BJ (cell line): ENCODE measurements around the gene PALLD. TPM values are rescaled to one million over a fixed set of nuclear protein-coding genes. Genes with fewer than 3 reads are reported as not detected.

ENCODE experiments used
- CTCF ChIA-PET: fragments of 350-600 bp; formaldehyde crosslinking; extraction: SDS; loops from one replicate; lab custom pipeline; 2021; ENCODE audit warnings: antibody characterized with exemption, inconsistent platforms; lab: Yijun Ruan, JAX
- POLR2A ChIA-PET: fragments of 300-600 bp; sonication (Branson Sonifier 250); formaldehyde crosslinking; extraction: SDS; loops from one replicate; lab custom pipeline; 2021; ENCODE audit warnings: antibody characterized with exemption; lab: Charles Lee
- DNase-seq: peaks from one replicate; pipeline ENCODE4 v3.0.0-alpha.2; 2011; ENCODE audit warnings: low read depth
- H3K27me3 ChIP-seq: 2 replicates; pipeline ENCODE4 v1.6.0; 2011; ENCODE audit warnings: low read length; ENCODE audit not compliant: control insufficient read depth, insufficient read depth
- H3K36me3 ChIP-seq: 2 replicates; pipeline ENCODE4 v1.5.1; 2011; ENCODE audit warnings: low read length; ENCODE audit not compliant: control insufficient read depth, insufficient read depth
- H3K4me3 ChIP-seq: 2 replicates; pipeline ENCODE4 v1.5.1; 2011; ENCODE audit warnings: low read depth, mild to moderate bottlenecking, control low read depth, low read length
- polyA plus RNA-seq: library from polyadenylated mRNA; depleted of rRNA; stranded (reverse); fragments of >200 nt; gene quantifications from 2 replicates; pipeline ENCODE4 v1.2.3, GENCODE V29; 2011
- TF ChIP-seq, protein P1 (sequence below): IDR thresholded peaks from 2 replicates; pipeline ENCODE4 v1.5.1; 2011; ENCODE audit warnings: low read depth, mild to moderate bottlenecking, control low read depth, inconsistent platforms, low read length, moderate library complexity; ENCODE audit not compliant: insufficient read depth

PALLD gene
- polyA plus RNA-seq, 1 experiment = 30.3 TPM

DNA sequence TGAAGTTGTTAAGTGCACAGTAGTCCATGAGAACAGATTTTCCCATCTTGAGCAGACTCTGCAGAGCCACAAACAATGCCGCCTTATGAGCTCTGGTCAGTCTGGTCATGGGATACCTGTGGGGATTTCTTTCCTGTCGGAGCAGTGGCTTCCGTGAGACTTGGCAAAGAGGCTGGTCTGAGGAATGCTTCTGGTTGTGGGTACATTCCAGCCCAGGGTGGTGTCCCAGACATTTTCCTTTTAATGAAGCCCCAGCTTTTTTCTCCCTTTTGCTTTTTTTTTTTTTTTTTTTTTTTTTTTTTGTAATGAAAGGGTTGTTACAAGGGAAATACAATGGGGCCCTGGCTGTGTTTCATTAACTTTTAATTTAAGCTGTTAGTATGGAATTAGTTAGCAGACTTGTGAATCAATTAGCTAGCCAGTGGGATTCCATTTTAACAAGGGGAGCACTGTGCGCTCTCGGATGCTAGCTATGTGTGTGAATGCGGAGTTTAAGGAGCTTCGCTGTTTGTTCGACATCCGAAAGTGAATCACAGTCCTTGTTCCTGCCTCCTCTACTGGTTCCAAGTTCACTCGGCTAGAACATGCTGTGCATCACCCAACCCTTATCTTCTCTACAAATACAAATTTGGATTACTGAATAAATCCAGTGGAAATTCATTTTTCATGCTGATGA, 288.1 kb downstream of the PALLD start:
- POLR2A ChIA-PET = interaction anchor here (0.6 to 1.1 kb wide), 3 partner anchors 16 to 134 kb away, joined by 9 to 20 read pairs (median 14); no protein-coding TSS in a partner anchor
- no peaks in the 10 kb centered on the region for H3K27me3 ChIP-seq
- TF ChIP-seq, protein P1, sequence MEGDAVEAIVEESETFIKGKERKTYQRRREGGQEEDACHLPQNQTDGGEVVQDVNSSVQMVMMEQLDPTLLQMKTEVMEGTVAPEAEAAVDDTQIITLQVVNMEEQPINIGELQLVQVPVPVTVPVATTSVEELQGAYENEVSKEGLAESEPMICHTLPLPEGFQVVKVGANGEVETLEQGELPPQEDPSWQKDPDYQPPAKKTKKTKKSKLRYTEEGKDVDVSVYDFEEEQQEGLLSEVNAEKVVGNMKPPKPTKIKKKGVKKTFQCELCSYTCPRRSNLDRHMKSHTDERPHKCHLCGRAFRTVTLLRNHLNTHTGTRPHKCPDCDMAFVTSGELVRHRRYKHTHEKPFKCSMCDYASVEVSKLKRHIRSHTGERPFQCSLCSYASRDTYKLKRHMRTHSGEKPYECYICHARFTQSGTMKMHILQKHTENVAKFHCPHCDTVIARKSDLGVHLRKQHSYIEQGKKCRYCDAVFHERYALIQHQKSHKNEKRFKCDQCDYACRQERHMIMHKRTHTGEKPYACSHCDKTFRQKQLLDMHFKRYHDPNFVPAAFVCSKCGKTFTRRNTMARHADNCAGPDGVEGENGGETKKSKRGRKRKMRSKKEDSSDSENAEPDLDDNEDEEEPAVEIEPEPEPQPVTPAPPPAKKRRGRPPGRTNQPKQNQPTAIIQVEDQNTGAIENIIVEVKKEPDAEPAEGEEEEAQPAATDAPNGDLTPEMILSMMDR = no peak
- CTCF ChIA-PET = interaction anchor here (1.0 to 1.6 kb wide), 2 partner anchors 15 to 18 kb away, joined by 4 read pairs; no protein-coding TSS in a partner anchor
- no peak for DNase-seq
- no peaks in the 10 kb centered on the region for H3K36me3 ChIP-seq
- H3K4me3 ChIP-seq = no peak overlapping the region

DNA sequence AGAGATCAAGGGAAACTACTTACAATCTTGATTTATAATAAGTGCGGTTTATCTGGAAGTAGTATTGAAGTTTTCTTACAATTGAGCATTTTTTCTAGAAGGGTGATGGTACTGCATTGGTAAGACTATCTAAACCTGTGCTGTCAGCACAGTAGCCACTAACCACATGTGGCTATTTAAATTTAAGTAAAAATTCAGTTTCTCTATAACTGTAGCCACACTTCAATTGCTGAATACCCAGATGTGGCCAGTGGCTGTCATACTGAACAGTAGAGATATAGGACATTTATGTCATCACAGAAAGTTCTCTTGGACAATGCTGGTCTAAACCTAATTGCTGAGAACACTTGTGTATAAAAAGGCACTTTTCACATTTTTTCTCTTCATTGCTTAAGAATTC, 290.5 kb downstream of the PALLD start:
- no peak for DNase-seq
- Histone ChIP-seq H3K4me3 (no peak overlapping the region), H3K27me3 (no peaks in the 10 kb centered on the region), H3K36me3 (no peaks in the 10 kb centered on the region)
- POLR2A ChIA-PET = interaction anchor here (0.6 kb wide), 1 partner anchor 223 kb away, joined by 4 read pairs; no protein-coding TSS in a partner anchor
- TF ChIP-seq, protein P1 = no peak
- CTCF ChIA-PET = no interaction called here

DNA sequence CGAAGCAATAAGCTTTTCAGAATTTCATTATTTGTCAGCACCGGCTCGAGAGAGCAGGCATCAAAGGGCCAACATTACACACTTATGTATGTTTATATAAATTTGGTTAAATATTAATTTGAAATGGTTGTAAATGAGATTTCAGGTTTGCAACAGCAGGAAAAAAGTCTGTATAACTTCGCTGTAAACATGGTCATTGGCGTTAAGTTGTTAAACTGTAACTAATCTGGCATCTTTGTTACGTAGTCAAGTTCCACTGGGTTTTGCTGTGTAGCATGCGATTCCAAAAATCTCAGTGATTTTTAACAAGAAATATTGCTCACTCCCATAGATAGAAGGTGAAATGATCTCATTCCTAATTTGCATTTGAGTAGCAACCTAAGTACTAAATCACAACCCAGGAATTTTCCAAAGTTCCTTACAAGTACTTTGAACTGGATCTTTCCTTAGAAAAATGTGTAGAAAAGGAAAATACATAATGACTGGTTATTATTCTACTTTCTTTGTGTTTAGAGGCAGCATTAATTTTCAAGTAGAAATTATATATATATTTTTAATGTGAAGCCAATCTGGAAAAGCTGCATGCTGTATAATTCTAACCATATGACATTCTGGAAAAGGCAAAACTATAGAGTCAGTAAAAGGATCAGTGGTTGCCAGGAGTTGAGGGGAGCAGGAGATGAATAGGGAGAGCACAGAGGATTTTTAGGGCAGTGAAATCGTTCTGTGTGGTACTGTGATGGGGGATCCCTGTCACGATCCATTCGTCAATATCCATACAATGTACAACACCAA, 291.1 kb downstream of the PALLD start:
- CTCF ChIA-PET = interaction anchor here (0.6 kb wide), 1 partner anchor 135 kb away, joined by 3 read pairs; no protein-coding TSS in a partner anchor
- H3K27me3 ChIP-seq = no peaks in the 10 kb centered on the region
- H3K36me3 ChIP-seq = no peaks in the 10 kb centered on the region
- TF ChIP-seq, protein P1 = no peak
- POLR2A ChIA-PET = interaction anchor here (0.6 kb wide), 1 partner anchor 223 kb away, joined by 4 read pairs; no protein-coding TSS in a partner anchor
- no peak for DNase-seq
- no peak overlapping the region for H3K4me3 ChIP-seq

DNA sequence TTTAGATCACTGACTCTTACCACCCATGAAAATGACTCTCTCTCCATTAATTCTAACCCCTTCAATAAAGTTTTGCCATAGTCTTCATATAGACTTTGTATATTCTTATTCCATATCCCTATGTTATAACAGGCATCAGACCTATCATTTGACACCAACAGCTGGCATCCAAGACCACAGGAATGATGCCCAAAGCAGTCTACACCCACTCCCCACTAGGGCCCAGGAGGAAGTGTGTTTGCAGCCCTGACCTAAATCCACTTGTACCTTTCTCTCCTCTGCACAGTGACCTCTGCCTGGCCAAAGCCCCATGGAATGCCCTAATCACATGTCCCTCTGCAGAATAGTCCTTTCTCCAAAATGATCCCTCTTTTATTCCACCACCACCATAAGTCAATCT, 294.0 kb downstream of the PALLD start:
- ChIA-PET CTCF (no interaction called here), POLR2A (no interaction called here)
- H3K36me3 ChIP-seq = no peaks in the 10 kb centered on the region
- H3K27me3 ChIP-seq = no peaks in the 10 kb centered on the region
- TF ChIP-seq, protein P1 = no peak
- no peak overlapping the region for H3K4me3 ChIP-seq
- no peak for DNase-seq

DNA sequence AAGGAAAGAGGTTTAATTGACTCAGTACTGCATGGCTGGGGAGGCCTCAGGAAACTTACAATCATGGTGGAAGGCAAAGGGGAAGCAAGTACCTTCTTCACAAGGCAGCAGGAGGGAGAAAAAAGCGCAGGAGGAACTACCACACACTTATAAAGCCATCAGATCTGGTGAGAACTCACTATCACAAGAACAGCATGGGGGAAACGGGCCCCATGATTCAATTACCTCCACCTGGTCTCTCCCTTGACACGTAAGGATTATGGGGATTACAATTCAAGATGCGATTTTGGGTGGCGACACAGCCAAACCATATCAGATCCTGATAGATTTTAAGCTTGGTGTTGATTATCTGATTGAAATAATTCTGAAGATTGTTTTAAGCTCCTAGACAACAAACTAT, 294.5 kb downstream of the PALLD start:
- Histone ChIP-seq H3K27me3 (no peaks in the 10 kb centered on the region), H3K36me3 (no peaks in the 10 kb centered on the region), H3K4me3 (no peak overlapping the region)
- ChIA-PET POLR2A (no interaction called here), CTCF (interaction anchor here (0.7 kb wide), 1 partner anchor 78 kb away, joined by 3 read pairs; no protein-coding TSS in a partner anchor)
- DNase-seq = no peak
- TF ChIP-seq, protein P1 = no peak
